Kidney epithelial cell (primary cell): Measurements from ENCODE around the gene HCRTR1. TPM values are rescaled to one million over a fixed set of nuclear protein-coding genes. Genes with fewer than 3 reads are reported as not detected.

ENCODE experiments used
- DNase-seq: peaks from one replicate; pipeline ENCODE4 v3.0.0-alpha.2; 2010; ENCODE audit warnings: low read depth
- H3K27me3 ChIP-seq: 2 replicates; pipeline ENCODE4 v1.6.0; 2011; ENCODE audit warnings: low read length; ENCODE audit not compliant: control insufficient read depth, insufficient read depth
- H3K36me3 ChIP-seq: 2 replicates; pipeline ENCODE4 v1.5.1; 2011; ENCODE audit warnings: low read length; ENCODE audit not compliant: control insufficient read depth, insufficient read depth
- H3K4me3 ChIP-seq: 2 replicates; pipeline ENCODE4 v1.5.1; 2011; ENCODE audit warnings: low read depth, mild to moderate bottlenecking, control low read depth, low read length
- CTCF ChIP-seq: IDR thresholded peaks from 2 replicates; pipeline ENCODE4 v1.5.1; 2011; ENCODE audit warnings: mild to moderate bottlenecking, moderate library complexity, low read length, control low read depth, inconsistent platforms; ENCODE audit not compliant: insufficient read depth, poor library complexity, severe bottlenecking
- total RNA-seq: library from RNA; depleted of rRNA; stranded (reverse); fragments of >200 nt; gene quantifications from 2 replicates; pipeline ENCODE4 v1.2.3, GENCODE V29; 2015

HCRTR1 gene
- total RNA-seq, 1 donor from 2014 or later = not detected

GRCh38 chr1:31617916-31618746 lies 642 bp downstream of the HCRTR1 start:
- peaks cover 28% of the 10 kb centered on the region for H3K27me3 ChIP-seq
- H3K36me3 ChIP-seq = no peaks in the 10 kb centered on the region
- peak; percentile 96 for TF ChIP-seq CTCF
- no peak for DNase-seq
- H3K4me3 ChIP-seq = peak overlapping the region; percentile 46

GRCh38 chr1:31618916-31619846 lies 1.7 kb downstream of the HCRTR1 start:
- Histone ChIP-seq H3K36me3 (no peaks in the 10 kb centered on the region), H3K4me3 (no peak overlapping the region), H3K27me3 (peaks cover 28% of the 10 kb centered on the region)
- no peak for TF ChIP-seq CTCF
- no peak for DNase-seq

- Histone ChIP-seq H3K36me3 (no peaks in the 10 kb centered on the region), H3K27me3 (peaks cover 28% of the 10 kb centered on the region), H3K4me3 (no peak overlapping the region)
- TF ChIP-seq CTCF = no peak
- DNase-seq = no peak
Measured at GRCh38 chr1:31620631-31621497, 3.4 kb downstream of the HCRTR1 start.

GRCh38 chr1:31621498-31621820 lies 4.0 kb downstream of the HCRTR1 start:
- H3K27me3 ChIP-seq = peaks cover 25% of the 10 kb centered on the region

More at GRCh38 chr1:31621498-31621820, 4.0 kb downstream of the HCRTR1 start:
- TF ChIP-seq CTCF = no peak
- no peak for DNase-seq
- Histone ChIP-seq H3K4me3 (no peak overlapping the region), H3K36me3 (no peaks in the 10 kb centered on the region)
